Fibroblast of lung (primary cell): ENCODE measurements around the gene DBX2. TPM values are rescaled to one million over a fixed set of nuclear protein-coding genes. Genes with fewer than 3 reads are reported as not detected.

ENCODE experiments used
- DNase-seq, 2 donors: peaks; one replicate each; pipeline versions ENCODE4 v3.0.0 to v3.0.0-alpha.2; 2010; ENCODE audit warnings: low read depth in 2 of 2
- H2AFZ ChIP-seq: 2 replicates; pipeline ENCODE4 v1.5.1; 2012; ENCODE audit warnings: low read length, control low read depth, inconsistent platforms
- H3K27ac ChIP-seq: 2 replicates; pipeline ENCODE4 v1.5.1; 2011; ENCODE audit warnings: low read length, control low read depth; ENCODE audit not compliant: insufficient read depth
- H3K27me3 ChIP-seq: 2 replicates; pipeline ENCODE4 v1.5.1; 2011; ENCODE audit warnings: mild to moderate bottlenecking, low read length; ENCODE audit not compliant: control insufficient read depth, insufficient read depth
- H3K36me3 ChIP-seq: 2 replicates; pipeline ENCODE4 v1.5.1; 2011; ENCODE audit warnings: low read length; ENCODE audit not compliant: control insufficient read depth, insufficient read depth
- H3K4me1 ChIP-seq: 2 replicates; pipeline ENCODE4 v1.5.1; 2011; ENCODE audit warnings: low read length; ENCODE audit not compliant: control insufficient read depth, insufficient read depth; ENCODE audit errors: extremely low read depth
- H3K4me2 ChIP-seq: 2 replicates; pipeline ENCODE4 v1.5.1; 2011; ENCODE audit warnings: low read length, control low read depth; ENCODE audit not compliant: insufficient read depth; ENCODE audit errors: extremely low read depth
- H3K4me3 ChIP-seq, 4 experiments: fragments of 200-600 bp in 1 of 4; sonication (generic) in 1 of 4; replicated peaks in 1 of 4; 2 replicates each; pipeline ENCODE4 v1.5.1; 2011 to 2016; ENCODE audit warnings: low read length in 4 of 4, low read depth in 3 of 4, mild to moderate bottlenecking in 3 of 4, control low read depth in 2 of 4, inconsistent platforms in 1 of 4, mixed read lengths in 1 of 4; ENCODE audit not compliant: insufficient read depth in 1 of 4; ENCODE audit errors: control extremely low read depth in 1 of 4
- H3K79me2 ChIP-seq: 2 replicates; pipeline ENCODE4 v1.5.1; 2012; ENCODE audit warnings: mild to moderate bottlenecking, low read length, inconsistent platforms; ENCODE audit not compliant: control insufficient read depth, insufficient read depth
- H3K9ac ChIP-seq: 2 replicates; pipeline ENCODE4 v1.5.1; 2011; ENCODE audit warnings: mild to moderate bottlenecking, low read length, control low read depth; ENCODE audit not compliant: insufficient read depth
- H3K9me3 ChIP-seq: 2 replicates; pipeline ENCODE4 v1.5.1; 2012; ENCODE audit warnings: low read depth, low read length; ENCODE audit not compliant: control insufficient read depth, insufficient read depth
- H4K20me1 ChIP-seq: 2 replicates; pipeline ENCODE4 v1.5.1; 2011; ENCODE audit warnings: low read length; ENCODE audit not compliant: control insufficient read depth, insufficient read depth; ENCODE audit errors: extremely low read depth
- EZH2 ChIP-seq: IDR thresholded peaks from 2 replicates; pipeline ENCODE4 v1.5.1; 2012; ENCODE audit warnings: low read length, control low read depth, mild to moderate bottlenecking; ENCODE audit errors: missing control alignments
- polyA plus RNA-seq, 2 donors: library from polyadenylated mRNA; depleted of rRNA in 1 of 2; stranded (reverse) in 1 of 2; unstranded in 1 of 2; fragments of >200 nt; gene quantifications; 2 replicates each; pipeline ENCODE4 v1.2.1, GENCODE V29; 2011 to 2012; ENCODE audit warnings: missing spikeins in 1 of 2
- total RNA-seq: library from RNA; depleted of rRNA; stranded (reverse); fragments of >200 nt; gene quantifications from 2 replicates; pipeline ENCODE4 v1.2.1, GENCODE V29; 2014
- TF ChIP-seq, protein P1 (sequence below), 2 donors: IDR thresholded peaks in 1 of 2; conservative IDR thresholded peaks in 1 of 2; 1 replicate in 1 of 2; 2 replicates in 1 of 2; pipeline ENCODE4 v1.5.1; 2011 to 2012; ENCODE audit warnings: low read length in 2 of 2, control low read depth in 1 of 2, inconsistent platforms in 1 of 2, low read depth in 1 of 2, mild to moderate bottlenecking in 1 of 2

The DBX2 gene
- total and polyA plus RNA-seq, 2 donors (not counting 1 experiment from before 2014, with no cell fraction given), result not detected

DNA sequence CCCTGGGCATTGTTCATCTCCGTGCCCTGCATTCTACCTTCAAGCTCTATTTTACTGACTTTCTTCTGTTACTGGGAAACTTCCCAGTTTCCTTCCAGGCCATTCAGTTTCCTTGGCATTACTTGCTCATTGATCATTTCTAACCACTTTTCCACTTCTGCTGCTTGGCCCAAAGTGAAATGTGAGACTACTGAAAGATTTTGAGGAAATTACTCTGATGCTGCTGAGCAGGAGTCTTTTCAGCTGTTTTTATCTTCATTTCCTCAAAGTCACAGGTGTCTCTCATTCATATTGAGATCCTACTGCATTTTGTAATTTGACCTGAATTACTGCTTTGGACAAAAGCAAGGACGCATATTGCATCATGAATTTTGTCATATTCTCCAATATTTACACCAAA is 26.4 kb upstream of the DBX2 start:
- H3K36me3 ChIP-seq, result no peaks in the 10 kb centered on the region
- H3K9me3 ChIP-seq, result no peaks in the 10 kb centered on the region
- H3K4me1 ChIP-seq, result no peaks in the 10 kb centered on the region
- H3K27me3 ChIP-seq, result no peaks in the 10 kb centered on the region
- no peak overlapping the region for H2AFZ ChIP-seq
- DNase-seq, result no peak
- H3K4me3 ChIP-seq, result no peak overlapping the region
- H3K27ac ChIP-seq, result no peak overlapping the region
- H3K9ac ChIP-seq, result no peak overlapping the region
- TF ChIP-seq, protein P1, sequence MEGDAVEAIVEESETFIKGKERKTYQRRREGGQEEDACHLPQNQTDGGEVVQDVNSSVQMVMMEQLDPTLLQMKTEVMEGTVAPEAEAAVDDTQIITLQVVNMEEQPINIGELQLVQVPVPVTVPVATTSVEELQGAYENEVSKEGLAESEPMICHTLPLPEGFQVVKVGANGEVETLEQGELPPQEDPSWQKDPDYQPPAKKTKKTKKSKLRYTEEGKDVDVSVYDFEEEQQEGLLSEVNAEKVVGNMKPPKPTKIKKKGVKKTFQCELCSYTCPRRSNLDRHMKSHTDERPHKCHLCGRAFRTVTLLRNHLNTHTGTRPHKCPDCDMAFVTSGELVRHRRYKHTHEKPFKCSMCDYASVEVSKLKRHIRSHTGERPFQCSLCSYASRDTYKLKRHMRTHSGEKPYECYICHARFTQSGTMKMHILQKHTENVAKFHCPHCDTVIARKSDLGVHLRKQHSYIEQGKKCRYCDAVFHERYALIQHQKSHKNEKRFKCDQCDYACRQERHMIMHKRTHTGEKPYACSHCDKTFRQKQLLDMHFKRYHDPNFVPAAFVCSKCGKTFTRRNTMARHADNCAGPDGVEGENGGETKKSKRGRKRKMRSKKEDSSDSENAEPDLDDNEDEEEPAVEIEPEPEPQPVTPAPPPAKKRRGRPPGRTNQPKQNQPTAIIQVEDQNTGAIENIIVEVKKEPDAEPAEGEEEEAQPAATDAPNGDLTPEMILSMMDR (conservative IDR thresholded peaks at IDR 0.05 in 1 of 2, IDR thresholded peaks at IDR 0.05 in 1 of 2; ENCODE audit: low read depth in 1 of 2, low read length in 2 of 2), result no peak
- TF ChIP-seq EZH2, result no peak
- H3K4me2 ChIP-seq, result no peak overlapping the region
- H4K20me1 ChIP-seq, result no peaks in the 10 kb centered on the region
- H3K79me2 ChIP-seq, result no peaks in the 10 kb centered on the region

DNA sequence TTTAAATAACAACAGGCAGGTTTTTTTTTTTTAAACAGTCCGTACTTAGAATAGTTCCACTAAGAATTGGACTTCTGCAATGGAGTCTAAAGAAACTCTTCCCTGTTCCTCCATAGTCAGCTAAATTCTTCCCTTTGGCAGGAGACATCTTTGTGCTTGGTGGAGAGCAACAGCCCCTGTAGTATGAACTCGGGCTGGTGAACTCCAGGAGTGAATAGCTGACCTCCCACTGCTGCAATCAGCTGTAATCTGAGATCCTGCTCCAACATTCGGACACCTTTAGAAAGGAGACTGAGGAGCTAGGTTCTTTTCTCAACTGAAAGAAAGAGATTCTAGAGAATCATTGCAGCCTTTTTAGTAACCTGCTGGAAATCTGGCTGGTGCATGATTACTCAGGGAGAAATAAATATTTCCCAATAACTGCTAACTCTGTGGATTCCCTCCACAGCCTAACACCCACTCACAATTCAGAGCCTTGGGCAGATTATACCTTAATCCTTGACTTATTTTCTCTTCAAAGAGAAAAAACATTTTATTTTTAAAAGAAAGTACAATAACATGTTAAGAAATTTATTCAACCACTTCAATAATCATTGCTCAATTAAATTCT is 25.6 kb upstream of the DBX2 start:
- Histone ChIP-seq H4K20me1 (no peaks in the 10 kb centered on the region), H3K27ac (no peak overlapping the region), H2AFZ (no peak overlapping the region), H3K79me2 (no peaks in the 10 kb centered on the region), H3K4me1 (no peaks in the 10 kb centered on the region), H3K4me3 (no peak overlapping the region), H3K9ac (no peak overlapping the region), H3K9me3 (no peaks in the 10 kb centered on the region), H3K36me3 (no peaks in the 10 kb centered on the region), H3K4me2 (no peak overlapping the region), H3K27me3 (no peaks in the 10 kb centered on the region)
- TF ChIP-seq EZH2, result no peak
- TF ChIP-seq, protein P1 (conservative IDR thresholded peaks at IDR 0.05 in 1 of 2, IDR thresholded peaks at IDR 0.05 in 1 of 2; ENCODE audit: low read depth in 1 of 2, low read length in 2 of 2), result no peak
- DNase-seq, result no peak

- no peaks in the 10 kb centered on the region for H3K79me2 ChIP-seq
- no peaks in the 10 kb centered on the region for H3K4me1 ChIP-seq
- no peaks in the 10 kb centered on the region for H3K27me3 ChIP-seq
- H3K4me2 ChIP-seq, result no peak overlapping the region
- no peak overlapping the region for H3K27ac ChIP-seq
- H3K9me3 ChIP-seq, result no peaks in the 10 kb centered on the region
- no peak overlapping the region for H3K4me3 ChIP-seq
- H4K20me1 ChIP-seq, result no peaks in the 10 kb centered on the region
- no peak overlapping the region for H2AFZ ChIP-seq
- no peak for TF ChIP-seq EZH2
- TF ChIP-seq, protein P1 (conservative IDR thresholded peaks at IDR 0.05 in 1 of 2, IDR thresholded peaks at IDR 0.05 in 1 of 2; ENCODE audit: low read depth in 1 of 2, low read length in 2 of 2), result no peak
- H3K9ac ChIP-seq, result no peak overlapping the region
- H3K36me3 ChIP-seq, result no peaks in the 10 kb centered on the region
- no peak for DNase-seq
Measured at GRCh38 chr12:45075587-45076282, 24.8 kb upstream of the DBX2 start.
